Natural killer cell (primary cell): ENCODE measurements around the gene TMX3. TPM values are rescaled to one million over a fixed set of nuclear protein-coding genes. Genes with fewer than 3 reads are reported as not detected.

Experiments used
- ATAC-seq, 3 donors: fragments of 150-1000 bp in 2 of 3; fragments of 200-7000 bp in 1 of 3; cut with Tn5 transposase; 1 replicate in 1 of 3; 2 replicates in 2 of 3; pipeline ENCODE4 v1.10.0; 2021; ENCODE audit warnings: mild to moderate bottlenecking in 2 of 3, moderate library complexity in 2 of 3
- DNase-seq, 2 donors: peaks; one replicate each; pipeline versions ENCODE4 v3.0.0 to v3.0.0-alpha.2; 2013 to 2021; ENCODE audit warnings: mixed read lengths in 1 of 2
- H3K27ac ChIP-seq: one replicate; pipeline ENCODE4 v1.5.1; 2013; ENCODE audit warnings: mild to moderate bottlenecking, low read length
- H3K27me3 ChIP-seq: one replicate; pipeline ENCODE4 v1.6.1; 2013; ENCODE audit warnings: low read length; ENCODE audit not compliant: control insufficient read depth, insufficient read depth
- H3K36me3 ChIP-seq: one replicate; pipeline ENCODE4 v1.6.1; 2013; ENCODE audit warnings: low read length; ENCODE audit not compliant: control insufficient read depth, insufficient read depth
- H3K4me1 ChIP-seq: one replicate; pipeline ENCODE4 v1.6.1; 2013; ENCODE audit warnings: low read length; ENCODE audit not compliant: control insufficient read depth, insufficient read depth
- H3K4me3 ChIP-seq: one replicate; pipeline ENCODE4 v1.5.1; 2013; ENCODE audit warnings: low read length
- H3K9me3 ChIP-seq: one replicate; pipeline ENCODE4 v1.6.1; 2013; ENCODE audit warnings: low read length; ENCODE audit not compliant: control insufficient read depth, insufficient read depth
- H3K27ac Mint-ChIP-seq, 2 donors: one replicate each; pipeline ENCODE4 v1.8.0; 2022; ENCODE audit warnings: mild to moderate bottlenecking in 2 of 2, mixed read lengths in 2 of 2, moderate library complexity in 1 of 2
- H3K27me3 Mint-ChIP-seq, 2 donors: one replicate each; pipeline ENCODE4 v1.8.0; 2022; ENCODE audit warnings: low read depth in 2 of 2, mixed read lengths in 2 of 2
- H3K36me3 Mint-ChIP-seq: one replicate; pipeline ENCODE4 v1.8.0; 2022; ENCODE audit warnings: mixed read lengths
- H3K4me1 Mint-ChIP-seq, 2 donors: one replicate each; pipeline ENCODE4 v1.8.0; 2022; ENCODE audit warnings: mixed read lengths in 2 of 2
- H3K4me3 Mint-ChIP-seq: one replicate; pipeline ENCODE4 v1.8.0; 2022; ENCODE audit warnings: mild to moderate bottlenecking, moderate library complexity, mixed read lengths
- H3K9me3 Mint-ChIP-seq, 2 donors: one replicate each; pipeline ENCODE4 v1.8.0; 2022; ENCODE audit warnings: mixed read lengths in 2 of 2
- WGBS: methylation state at CpG from one replicate; pipeline ENCODE4 v1.1.7; 2013; ENCODE audit warnings: missing lambda C conversion rate; ENCODE audit not compliant: insufficient coverage; 5-methylcytosine and 5-hydroxymethylcytosine counted together
- intact Hi-C: fragments of 100-400 bp; cut with micrococcal nuclease; formaldehyde crosslinking; loops from one replicate; pipeline ENCODE4 v1.14.2; 2022
- total RNA-seq, 4 donors: library from RNA; stranded (reverse); fragments of 120-200 nt in 1 of 4; gene quantifications; one replicate each; pipeline versions ENCODE4 v1.2.3 to v1.2.4, GENCODE V29; 2013 to 2022
- TF ChIP-seq, protein P1 (sequence below): fragments of 200-600 bp; IDR thresholded peaks from one replicate; pipeline ENCODE4 v1.8.0; 2022; ENCODE audit warnings: antibody characterized with exemption

TMX3 gene
- total RNA-seq, 3 donors from 2014 or later (not counting 1 experiment from before 2014, with no cell fraction given): 60.2 to 63.9 (median 62.0) TPM

DNA sequence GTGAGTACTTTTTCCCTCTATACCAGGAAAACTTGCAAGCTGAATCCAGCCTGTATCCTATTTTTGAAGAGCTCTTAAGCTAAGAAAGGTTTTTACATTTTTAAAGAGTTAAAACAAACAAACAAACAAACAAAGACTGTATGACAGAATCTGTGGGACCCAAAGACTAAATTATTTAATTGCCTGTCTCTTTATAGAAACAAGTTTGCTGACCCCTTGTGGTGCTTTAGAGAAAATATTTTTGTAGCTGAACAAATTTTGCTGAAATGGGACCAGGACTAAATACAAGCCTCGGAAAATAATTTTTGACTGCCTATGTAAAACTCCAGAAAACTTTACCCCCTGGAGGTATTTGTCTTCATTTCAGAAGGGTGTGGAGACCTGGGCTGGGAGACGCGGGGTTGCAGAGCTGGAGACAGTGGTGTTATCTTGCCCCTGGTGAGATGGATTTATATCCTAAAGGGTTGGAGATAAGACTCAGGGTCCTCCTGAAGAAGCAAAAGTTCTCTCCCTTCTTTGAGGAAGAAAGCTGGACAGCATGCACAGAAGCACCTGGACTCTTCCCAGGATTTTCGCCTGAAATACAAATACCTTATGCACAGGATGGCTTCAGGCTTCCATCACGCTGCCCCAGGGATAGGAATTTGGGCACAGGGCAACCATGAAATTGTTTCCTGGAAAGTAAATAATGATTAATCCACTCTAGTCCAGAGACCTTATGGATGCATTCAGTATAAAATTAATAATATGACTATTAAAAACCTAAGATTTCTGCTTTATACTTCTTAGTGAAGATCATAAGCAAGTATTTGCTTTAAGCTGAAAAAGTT lies 54.3 kb downstream of the TMX3 start:
- Histone ChIP-seq H3K4me1 (no peaks in the 10 kb centered on the region), H3K27me3 (no peaks in the 10 kb centered on the region), H3K27ac (no peak overlapping the region), H3K4me3 (no peak overlapping the region), H3K9me3 (no peaks in the 10 kb centered on the region), H3K36me3 (no peaks in the 10 kb centered on the region)
- H3K36me3 Mint-ChIP-seq: no peaks in the 10 kb centered on the region
- 47% methylated on average over 5 of the region's 5 CpGs for WGBS
- no peaks in the 10 kb centered on the region for H3K9me3 Mint-ChIP-seq
- H3K4me1 Mint-ChIP-seq: no peaks in the 10 kb centered on the region
- no peak overlapping the region for H3K4me3 Mint-ChIP-seq
- H3K27ac Mint-ChIP-seq: no peak overlapping the region
- peaks cover 3 to 22% of the 10 kb centered on the region in 2 donors for H3K27me3 Mint-ChIP-seq
- TF ChIP-seq, protein P1, sequence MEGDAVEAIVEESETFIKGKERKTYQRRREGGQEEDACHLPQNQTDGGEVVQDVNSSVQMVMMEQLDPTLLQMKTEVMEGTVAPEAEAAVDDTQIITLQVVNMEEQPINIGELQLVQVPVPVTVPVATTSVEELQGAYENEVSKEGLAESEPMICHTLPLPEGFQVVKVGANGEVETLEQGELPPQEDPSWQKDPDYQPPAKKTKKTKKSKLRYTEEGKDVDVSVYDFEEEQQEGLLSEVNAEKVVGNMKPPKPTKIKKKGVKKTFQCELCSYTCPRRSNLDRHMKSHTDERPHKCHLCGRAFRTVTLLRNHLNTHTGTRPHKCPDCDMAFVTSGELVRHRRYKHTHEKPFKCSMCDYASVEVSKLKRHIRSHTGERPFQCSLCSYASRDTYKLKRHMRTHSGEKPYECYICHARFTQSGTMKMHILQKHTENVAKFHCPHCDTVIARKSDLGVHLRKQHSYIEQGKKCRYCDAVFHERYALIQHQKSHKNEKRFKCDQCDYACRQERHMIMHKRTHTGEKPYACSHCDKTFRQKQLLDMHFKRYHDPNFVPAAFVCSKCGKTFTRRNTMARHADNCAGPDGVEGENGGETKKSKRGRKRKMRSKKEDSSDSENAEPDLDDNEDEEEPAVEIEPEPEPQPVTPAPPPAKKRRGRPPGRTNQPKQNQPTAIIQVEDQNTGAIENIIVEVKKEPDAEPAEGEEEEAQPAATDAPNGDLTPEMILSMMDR: peak; percentile 21
- no peak for ATAC-seq
- DNase-seq: peak in 1 of 2 donors; percentile 60
- intact Hi-C loops: loop anchor here (1.0 kb wide), 1 partner anchor 1443 kb away; no protein-coding TSS in a partner anchor

DNA sequence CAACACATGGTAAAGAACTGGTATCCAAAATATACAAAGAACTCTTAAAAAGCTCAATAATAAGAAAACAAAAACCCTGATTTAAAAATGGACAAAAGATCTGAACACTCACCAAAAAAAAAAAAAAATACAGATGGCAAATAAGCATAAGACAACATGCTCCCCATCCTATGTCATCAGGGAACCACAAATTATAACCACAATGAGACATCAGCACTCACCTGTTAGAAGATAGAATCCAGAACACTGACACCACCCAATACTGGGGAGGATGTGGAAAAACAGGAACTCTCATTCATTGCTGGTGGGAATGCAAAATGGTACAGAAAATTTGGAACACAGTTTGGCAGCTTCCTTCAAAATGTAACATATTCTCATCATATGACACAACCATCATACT lies 66.7 kb downstream of the TMX3 start:
- H3K9me3 Mint-ChIP-seq: no peaks in the 10 kb centered on the region
- no peak for ATAC-seq
- no peak overlapping the region for H3K4me3 Mint-ChIP-seq

DNA sequence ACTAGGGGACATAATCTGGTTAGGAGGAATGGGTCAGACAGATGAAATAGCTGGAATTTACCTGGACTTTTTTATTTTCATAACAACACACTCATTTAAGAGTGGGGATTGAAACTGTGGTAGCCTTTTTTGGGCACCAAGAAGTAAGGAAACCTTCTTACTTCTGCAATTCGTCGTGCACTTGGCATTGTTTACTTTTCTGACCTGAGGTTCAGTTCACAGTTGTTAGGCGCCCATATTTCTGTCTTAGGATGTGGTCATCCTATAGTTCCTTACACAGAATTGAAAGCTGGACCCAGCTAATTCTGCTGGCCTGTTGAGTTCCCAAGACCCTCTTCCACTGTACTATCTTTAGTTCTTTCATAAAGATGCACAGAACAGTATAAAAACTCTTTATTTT lies 72.9 kb downstream of the TMX3 start:
- ATAC-seq (no peak), DNase-seq (no peak)
- Mint-ChIP-seq H3K27ac (no peak overlapping the region), H3K27me3 (peaks cover 0 to 14% of the 10 kb centered on the region in 2 donors), H3K4me3 (no peak overlapping the region), H3K36me3 (no peaks in the 10 kb centered on the region), H3K4me1 (no peaks in the 10 kb centered on the region), H3K9me3 (no peaks in the 10 kb centered on the region)
- no peaks in the 10 kb centered on the region for H3K36me3 ChIP-seq
- no peaks in the 10 kb centered on the region for H3K9me3 ChIP-seq
- 22% methylated on average over 3 of the region's 3 CpGs for WGBS
- intact Hi-C loops: no loop called here
- no peaks in the 10 kb centered on the region for H3K27me3 ChIP-seq
- H3K4me3 ChIP-seq: no peak overlapping the region
- no peak overlapping the region for H3K27ac ChIP-seq
- TF ChIP-seq, protein P1: no peak
- H3K4me1 ChIP-seq: no peaks in the 10 kb centered on the region

More for the DNA sequence above, 66.7 kb downstream of the TMX3 start:
- Histone ChIP-seq H3K9me3 (no peaks in the 10 kb centered on the region), H3K27me3 (no peaks in the 10 kb centered on the region), H3K4me3 (no peak overlapping the region), H3K27ac (no peak overlapping the region), H3K4me1 (no peaks in the 10 kb centered on the region), H3K36me3 (no peaks in the 10 kb centered on the region)
- Mint-ChIP-seq H3K27me3 (peaks cover 2 to 7% of the 10 kb centered on the region in 2 donors), H3K36me3 (no peaks in the 10 kb centered on the region), H3K4me1 (no peaks in the 10 kb centered on the region), H3K27ac (no peak overlapping the region)
- TF ChIP-seq, protein P1: no peak
- DNase-seq: no peak
- intact Hi-C loops: no loop called here

DNA sequence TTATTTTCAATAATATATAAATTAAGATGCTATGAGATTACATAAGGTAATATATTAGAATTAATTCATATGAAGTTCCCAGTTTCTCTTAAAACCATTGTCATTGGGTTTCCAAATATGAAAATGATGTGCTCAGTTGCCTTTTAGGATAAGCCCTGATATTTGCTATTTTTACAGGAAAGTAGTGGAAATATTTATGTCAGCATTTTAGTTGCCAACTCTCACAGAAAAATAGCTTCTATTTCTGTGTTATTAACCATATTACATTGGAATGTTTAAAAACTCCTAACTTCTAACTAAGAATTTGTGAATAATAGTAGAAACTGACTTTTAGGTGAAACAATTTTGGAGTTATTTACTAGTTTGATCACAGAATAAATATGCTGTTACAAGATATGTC lies 74.0 kb downstream of the TMX3 start:
- H3K36me3 Mint-ChIP-seq: no peaks in the 10 kb centered on the region
- DNase-seq (no peak), ATAC-seq (no peak)
- no peaks in the 10 kb centered on the region for H3K9me3 ChIP-seq
- intact Hi-C loops: no loop called here
- H3K27me3 ChIP-seq: no peaks in the 10 kb centered on the region
- H3K4me1 Mint-ChIP-seq: no peaks in the 10 kb centered on the region
- H3K4me1 ChIP-seq: no peaks in the 10 kb centered on the region
- no peak overlapping the region for H3K4me3 Mint-ChIP-seq
- no peak overlapping the region for H3K27ac ChIP-seq
- TF ChIP-seq, protein P1: no peak
- peaks cover 0 to 14% of the 10 kb centered on the region in 2 donors for H3K27me3 Mint-ChIP-seq
- H3K4me3 ChIP-seq: no peak overlapping the region
- H3K36me3 ChIP-seq: no peaks in the 10 kb centered on the region
- H3K9me3 Mint-ChIP-seq: peaks cover 0 to under 1% of the 10 kb centered on the region in 2 donors
- H3K27ac Mint-ChIP-seq: no peak overlapping the region
